Chondrocyte (in vitro differentiated cells): ENCODE data around the gene MICALL2. TPM values are rescaled to one million over a fixed set of nuclear protein-coding genes. Genes with fewer than 3 reads are reported as not detected.
A peak's percentile ranks its signal among the peaks of the same experiment; 100 is the strongest.

ENCODE experiments used
- DNase-seq: peaks from one replicate; pipeline ENCODE4 v3.0.0; 2021; ENCODE audit warnings: mixed read lengths, low spot score
- H3K27ac Mint-ChIP-seq: one replicate; pipeline ENCODE4 v1.8.0; 2021; ENCODE audit warnings: mild to moderate bottlenecking, moderate library complexity, mixed read lengths; ENCODE audit not compliant: unreplicated experiment
- H3K27me3 Mint-ChIP-seq: 2 replicates; pipeline ENCODE4 v1.8.0; 2021; ENCODE audit warnings: low read depth, mixed read lengths
- H3K36me3 Mint-ChIP-seq: 2 replicates; pipeline ENCODE4 v1.8.0; 2021; ENCODE audit warnings: low read depth, mixed read lengths
- H3K4me1 Mint-ChIP-seq: 2 replicates; pipeline ENCODE4 v1.8.0; 2021; ENCODE audit warnings: low read depth, mild to moderate bottlenecking, mixed read lengths
- H3K4me3 Mint-ChIP-seq: one replicate; pipeline ENCODE4 v1.8.0; 2021; ENCODE audit warnings: mild to moderate bottlenecking, moderate library complexity, mixed read lengths; ENCODE audit not compliant: unreplicated experiment
- H3K9me3 Mint-ChIP-seq: 2 replicates; pipeline ENCODE4 v1.8.0; 2021; ENCODE audit warnings: low read depth, mixed read lengths
- total RNA-seq: library from RNA; stranded (reverse); gene quantifications from 3 replicates; pipeline ENCODE4 v1.2.1, GENCODE V29; 2021
- TF ChIP-seq, protein P1 (sequence below): fragments of 200-600 bp; sonication (generic); IDR thresholded peaks from 2 replicates; pipeline ENCODE4 v1.5.0; 2021; ENCODE audit warnings: antibody characterized with exemption, mild to moderate bottlenecking, moderate library complexity

The MICALL2 gene
- total RNA-seq, 1 donor from 2014 or later = 44.5 TPM

- DNase-seq = no peak
- H3K9me3 Mint-ChIP-seq = no peaks in the 10 kb centered on the region
- H3K4me1 Mint-ChIP-seq = peaks cover 25% of the 10 kb centered on the region
- H3K27me3 Mint-ChIP-seq = no peaks in the 10 kb centered on the region
- TF ChIP-seq, protein P1, sequence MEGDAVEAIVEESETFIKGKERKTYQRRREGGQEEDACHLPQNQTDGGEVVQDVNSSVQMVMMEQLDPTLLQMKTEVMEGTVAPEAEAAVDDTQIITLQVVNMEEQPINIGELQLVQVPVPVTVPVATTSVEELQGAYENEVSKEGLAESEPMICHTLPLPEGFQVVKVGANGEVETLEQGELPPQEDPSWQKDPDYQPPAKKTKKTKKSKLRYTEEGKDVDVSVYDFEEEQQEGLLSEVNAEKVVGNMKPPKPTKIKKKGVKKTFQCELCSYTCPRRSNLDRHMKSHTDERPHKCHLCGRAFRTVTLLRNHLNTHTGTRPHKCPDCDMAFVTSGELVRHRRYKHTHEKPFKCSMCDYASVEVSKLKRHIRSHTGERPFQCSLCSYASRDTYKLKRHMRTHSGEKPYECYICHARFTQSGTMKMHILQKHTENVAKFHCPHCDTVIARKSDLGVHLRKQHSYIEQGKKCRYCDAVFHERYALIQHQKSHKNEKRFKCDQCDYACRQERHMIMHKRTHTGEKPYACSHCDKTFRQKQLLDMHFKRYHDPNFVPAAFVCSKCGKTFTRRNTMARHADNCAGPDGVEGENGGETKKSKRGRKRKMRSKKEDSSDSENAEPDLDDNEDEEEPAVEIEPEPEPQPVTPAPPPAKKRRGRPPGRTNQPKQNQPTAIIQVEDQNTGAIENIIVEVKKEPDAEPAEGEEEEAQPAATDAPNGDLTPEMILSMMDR = no peak
- H3K4me3 Mint-ChIP-seq = peak overlapping the region; percentile 81
- peak overlapping the region; percentile 77 for H3K27ac Mint-ChIP-seq
- peaks cover 9% of the 10 kb centered on the region for H3K36me3 Mint-ChIP-seq
Measured at GRCh38 chr7:1503390-1503789, 44.1 kb upstream of the MICALL2 start.

GRCh38 chr7:1502845-1503244 lies 43.6 kb upstream of the MICALL2 start:
- no peaks in the 10 kb centered on the region for H3K27me3 Mint-ChIP-seq
- TF ChIP-seq, protein P1 = no peak
- peaks cover 25% of the 10 kb centered on the region for H3K4me1 Mint-ChIP-seq
- peak overlapping the region; percentile 81 for H3K4me3 Mint-ChIP-seq
- H3K9me3 Mint-ChIP-seq = no peaks in the 10 kb centered on the region
- no peak for DNase-seq
- peak overlapping the region; percentile 45 for H3K27ac Mint-ChIP-seq
- H3K36me3 Mint-ChIP-seq = peaks cover 11% of the 10 kb centered on the region

DNA sequence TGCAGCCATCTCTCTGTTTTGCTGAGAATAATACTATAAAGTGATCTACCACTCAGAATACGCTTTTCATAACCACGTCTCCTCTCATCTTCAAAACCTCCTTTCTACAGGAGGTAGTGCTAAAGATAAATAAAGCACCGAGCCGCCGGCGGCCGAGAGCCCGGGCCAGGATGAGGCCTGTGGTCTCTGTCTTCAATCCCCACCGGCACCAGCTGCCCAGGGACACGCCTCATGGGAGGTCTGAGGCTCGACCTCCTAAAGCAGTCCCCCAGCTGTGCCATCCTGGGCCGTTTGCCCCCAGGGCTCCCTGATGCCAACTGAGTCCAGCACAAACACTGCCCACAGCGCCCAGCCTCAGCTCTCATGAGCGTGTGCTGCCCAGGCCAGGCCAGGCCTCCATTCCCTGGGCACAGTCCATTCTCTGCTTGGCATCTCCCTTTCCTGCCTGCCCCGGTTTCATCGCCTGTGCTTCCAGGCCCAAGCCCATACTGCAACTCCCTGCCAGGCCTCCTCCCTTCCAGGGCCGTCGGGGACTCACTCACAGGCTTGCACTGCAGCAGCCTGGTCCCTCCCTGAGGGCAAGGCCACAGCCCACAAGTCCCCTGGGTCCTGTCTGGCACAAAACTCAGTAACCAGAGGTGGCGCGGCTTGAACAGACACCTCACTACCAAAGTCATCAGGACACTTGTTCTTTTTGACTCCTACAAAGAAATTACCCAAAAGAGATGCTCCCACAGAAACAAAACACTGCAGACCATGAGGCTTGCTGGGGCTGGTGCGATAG lies 42.4 kb upstream of the MICALL2 start:
- TF ChIP-seq, protein P1 = no peak
- H3K36me3 Mint-ChIP-seq = peaks cover 14% of the 10 kb centered on the region
- no peaks in the 10 kb centered on the region for H3K9me3 Mint-ChIP-seq
- peaks cover 21% of the 10 kb centered on the region for H3K4me1 Mint-ChIP-seq
- peak overlapping the region; percentile 66 for H3K27ac Mint-ChIP-seq
- peak overlapping the region; percentile 81 for H3K4me3 Mint-ChIP-seq
- H3K27me3 Mint-ChIP-seq = no peaks in the 10 kb centered on the region
- no peak for DNase-seq

DNA sequence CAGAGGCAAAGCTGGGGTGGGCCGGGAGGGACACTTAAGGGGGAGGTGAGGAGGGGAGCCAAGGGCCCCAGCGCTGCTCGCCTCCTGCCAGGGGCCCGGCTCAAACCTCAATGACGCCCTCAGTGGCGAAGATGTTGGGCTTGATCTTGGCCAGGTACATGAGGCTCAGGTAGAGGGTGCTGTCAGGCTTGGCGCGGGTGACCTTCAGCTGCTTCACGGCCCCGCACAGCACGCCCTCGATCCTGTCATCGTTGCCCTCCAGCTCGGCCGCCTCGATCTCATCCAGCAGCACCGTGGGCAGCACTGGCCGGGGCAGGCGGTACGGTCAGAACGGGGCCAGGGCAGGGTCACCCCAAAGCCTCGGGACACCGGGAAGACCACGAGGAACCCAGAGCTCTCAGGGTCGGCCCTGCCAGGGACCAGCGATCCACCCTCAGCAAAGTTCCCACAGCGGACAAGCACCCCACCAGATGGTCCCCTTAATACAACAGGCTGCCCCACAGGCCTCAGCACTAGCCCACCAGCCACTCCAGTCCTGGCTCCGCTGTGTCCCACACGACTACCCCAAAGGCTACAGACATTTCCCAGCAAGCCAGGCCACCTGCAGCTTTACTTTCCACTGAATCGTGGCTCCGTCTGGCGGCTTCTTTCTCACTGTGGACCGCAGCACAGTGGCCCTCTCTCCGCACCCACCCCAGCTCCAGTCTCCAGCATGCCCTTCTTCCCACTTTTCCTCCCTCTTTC lies 41.0 kb upstream of the MICALL2 start:
- Mint-ChIP-seq H3K27me3 (no peaks in the 10 kb centered on the region), H3K4me1 (peaks cover 20% of the 10 kb centered on the region), H3K36me3 (peaks cover 14% of the 10 kb centered on the region), H3K27ac (no peak overlapping the region), H3K4me3 (no peak overlapping the region), H3K9me3 (no peaks in the 10 kb centered on the region)
- DNase-seq = no peak
- TF ChIP-seq, protein P1 = no peak

- Mint-ChIP-seq H3K4me1 (peaks cover 20% of the 10 kb centered on the region), H3K27ac (no peak overlapping the region), H3K36me3 (peaks cover 14% of the 10 kb centered on the region), H3K27me3 (no peaks in the 10 kb centered on the region), H3K9me3 (no peaks in the 10 kb centered on the region), H3K4me3 (no peak overlapping the region)
- no peak for DNase-seq
- TF ChIP-seq, protein P1 = no peak
Measured at GRCh38 chr7:1499367-1500029, 40.2 kb upstream of the MICALL2 start.
